Measurements from ENCODE around the gene STXBP1. TPM values are rescaled to one million over a fixed set of nuclear protein-coding genes. Genes with fewer than 3 reads are reported as not detected.

STXBP1 gene
- total RNA-seq, 1 donor from 2014 or later = 10.6 TPM

DNA sequence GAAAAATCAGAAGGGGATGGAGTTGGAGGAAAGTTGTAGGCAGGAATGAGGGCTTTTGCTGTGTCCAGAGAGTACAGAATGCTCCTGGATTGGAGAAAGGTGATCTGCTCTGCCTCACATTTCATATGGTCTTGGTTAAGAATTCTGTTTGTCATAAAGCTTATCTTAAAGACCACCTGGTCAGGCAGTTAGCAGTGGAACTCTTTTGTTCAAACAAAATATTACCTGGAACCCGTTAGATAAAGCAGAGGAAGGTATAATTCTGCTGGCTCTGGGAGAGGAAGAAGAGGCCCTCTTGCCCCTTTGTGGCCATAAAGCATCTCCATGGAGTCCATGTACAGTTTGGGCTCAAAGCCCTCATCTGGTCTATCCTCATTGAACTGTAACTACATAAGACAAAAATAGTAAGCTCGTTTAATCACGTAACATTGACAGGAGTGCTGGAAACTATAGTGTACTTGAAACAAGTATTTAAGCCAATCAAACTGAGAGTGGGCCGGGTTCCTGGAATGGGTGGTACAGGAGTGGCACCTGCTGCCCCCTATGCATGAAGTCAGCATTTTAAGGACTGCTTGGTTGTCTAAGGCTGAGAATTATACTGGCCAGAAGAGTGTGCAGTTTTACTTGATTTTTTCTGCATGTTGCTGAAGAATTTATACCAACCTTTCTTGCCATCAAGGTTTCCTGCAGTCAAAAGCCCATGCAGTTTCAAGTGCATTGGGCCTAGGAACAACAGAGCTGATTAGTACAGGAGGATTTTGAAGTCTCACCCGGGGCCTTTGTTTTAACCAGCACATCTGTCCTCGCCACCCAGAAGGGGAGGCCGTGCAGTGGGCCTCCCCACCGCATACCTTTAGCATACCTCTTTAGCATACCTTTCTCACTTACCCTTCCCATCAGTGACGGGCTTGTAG, 39.9 kb downstream of the STXBP1 start:
- no peak for DNase-seq (ENCODE audit: low read depth)

DNA sequence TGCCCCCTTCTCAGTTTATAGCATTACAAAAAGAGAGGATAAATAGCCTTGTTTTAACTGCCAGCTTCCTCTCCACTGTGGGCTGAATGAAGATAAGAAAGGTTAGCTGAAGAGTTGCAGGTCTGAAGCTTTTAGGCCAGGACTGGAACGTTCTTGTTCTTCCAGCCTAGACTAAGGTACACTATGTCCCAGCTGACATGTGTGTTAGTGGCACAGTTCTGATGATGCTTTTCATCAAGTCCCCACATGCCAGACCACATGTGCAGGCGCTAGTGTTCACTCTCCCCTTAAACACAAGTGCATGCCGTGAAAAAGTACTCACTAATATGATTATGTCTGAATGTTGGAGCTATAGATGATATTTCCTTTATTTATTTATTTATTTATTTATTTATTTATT, 40.7 kb downstream of the STXBP1 start:
- DNase-seq (ENCODE audit: low read depth) = no peak

DNA sequence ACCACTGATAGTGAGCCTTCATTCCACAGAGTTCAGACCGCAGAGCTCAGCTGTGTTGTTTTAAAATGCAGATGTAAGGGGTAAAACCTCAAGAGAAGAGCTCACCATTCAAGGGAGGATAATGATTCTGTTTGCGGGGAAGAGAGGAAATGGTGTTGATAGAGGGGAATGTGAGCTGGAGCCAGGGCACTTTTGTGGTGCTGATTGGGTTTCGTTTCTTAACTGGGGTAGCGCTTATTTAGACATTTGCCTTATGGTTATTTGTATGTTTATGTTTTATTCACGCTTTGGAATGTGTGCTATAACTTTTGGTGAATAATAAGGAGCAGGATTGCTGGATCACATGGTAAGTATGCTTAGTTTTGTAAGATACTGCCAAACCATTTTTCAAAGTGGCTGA, 42.5 kb downstream of the STXBP1 start:
- no peak for DNase-seq (ENCODE audit: low read depth)

DNA sequence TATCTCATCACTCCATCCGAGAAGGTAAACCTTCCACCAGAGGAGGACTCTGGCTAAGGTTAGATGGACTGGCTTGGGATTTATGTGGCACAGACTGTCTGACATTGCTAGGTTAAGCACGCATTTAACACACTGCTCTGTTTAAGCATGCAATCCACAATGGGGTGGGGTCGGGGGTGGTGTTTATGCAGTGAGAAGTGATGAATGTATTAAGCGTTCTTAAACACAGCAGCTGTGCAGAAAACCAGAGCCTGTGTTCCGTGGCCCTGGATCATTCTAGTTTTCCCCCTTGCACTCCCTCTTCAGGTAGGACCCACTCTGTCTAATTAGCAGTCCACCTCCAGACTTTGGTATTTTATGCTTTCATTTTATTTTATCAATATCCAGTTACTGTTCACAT, 46.4 kb downstream of the STXBP1 start:
- no peak for DNase-seq (ENCODE audit: low read depth)

DNA sequence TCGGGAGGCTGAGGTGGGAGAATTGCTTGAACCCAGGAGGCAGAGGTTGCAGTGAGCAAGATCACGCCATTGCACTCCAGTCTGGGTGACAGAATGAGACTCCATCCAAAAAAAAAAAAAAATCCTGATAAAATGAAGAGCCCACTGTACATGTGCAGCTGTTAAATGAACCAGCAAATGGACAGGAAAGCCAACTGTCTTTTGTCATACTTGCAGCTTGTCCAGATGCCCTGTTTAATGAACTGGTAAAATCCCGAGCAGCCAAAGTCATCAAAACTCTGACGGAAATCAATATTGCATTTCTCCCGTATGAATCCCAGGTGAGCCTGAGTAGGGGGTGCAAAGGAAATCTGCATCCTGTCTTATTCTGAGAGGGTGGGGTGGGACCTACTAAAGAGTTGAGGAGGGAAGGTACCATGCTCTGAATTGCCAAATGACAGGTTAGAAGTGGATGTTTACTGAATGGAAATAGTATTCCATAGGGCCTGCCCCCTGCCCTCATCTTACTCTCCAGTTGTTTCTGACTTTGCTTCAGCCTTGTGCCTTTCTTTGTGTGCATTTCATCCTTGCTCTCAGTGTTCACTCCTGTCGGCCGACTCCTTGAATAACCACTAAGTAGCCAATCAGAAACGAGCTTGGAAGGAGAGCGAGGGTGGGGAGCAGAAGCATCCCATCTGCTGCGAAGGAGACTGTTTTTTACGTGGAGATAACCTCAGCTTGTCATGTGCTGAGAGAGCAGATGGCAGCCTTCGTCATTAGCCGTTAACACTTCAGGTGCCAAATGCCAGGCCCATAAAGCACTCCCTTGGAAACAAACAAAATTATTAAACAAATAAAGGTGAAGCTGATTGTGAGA, 49.0 kb downstream of the STXBP1 start:
- DNase-seq (ENCODE audit: low read depth) = peak; percentile 67

DNA sequence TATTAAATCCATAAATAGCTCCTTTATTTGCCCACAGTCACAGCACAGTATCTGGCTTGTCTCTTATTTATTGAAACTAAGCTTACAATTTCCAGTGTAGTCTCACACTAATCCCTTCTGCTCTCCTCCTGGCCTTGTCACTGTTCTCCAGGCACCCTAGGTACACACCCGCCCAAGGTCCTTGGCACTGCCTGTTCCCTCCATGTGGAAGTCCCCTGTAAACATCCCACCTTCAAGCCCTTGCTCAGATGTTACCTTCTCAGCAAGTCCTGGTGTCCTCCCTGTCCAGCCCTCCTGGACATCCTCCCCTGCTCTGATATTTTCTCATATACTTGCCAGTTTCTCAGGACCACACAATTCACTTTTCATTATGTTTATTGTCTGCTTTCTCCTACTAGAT, 50.5 kb downstream of the STXBP1 start:
- no peak for DNase-seq (ENCODE audit: low read depth)

DNA sequence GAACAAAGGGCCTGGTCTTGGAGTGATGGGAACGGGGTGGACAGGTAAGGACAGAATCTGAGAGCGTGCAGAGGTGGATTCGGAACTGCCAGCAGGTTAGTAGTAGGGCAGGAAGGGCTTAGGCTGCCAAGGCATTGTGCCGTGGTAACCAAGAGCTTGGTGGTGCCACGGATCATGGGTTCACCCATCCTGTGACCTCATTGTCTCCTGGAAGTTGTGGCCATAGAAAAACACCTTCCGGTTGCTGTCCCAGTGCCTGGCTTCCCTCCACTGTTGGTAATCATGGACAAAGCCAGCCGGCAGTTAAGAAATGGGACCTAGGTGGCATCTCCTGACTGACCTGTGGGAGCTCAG, 52.2 kb downstream of the STXBP1 start:
- DNase-seq (ENCODE audit: low read depth) = no peak

GRCh38 chr9:127664678-127665507, 52.8 kb downstream of the STXBP1 start:
- DNase-seq (ENCODE audit: low read depth) = peak; percentile 51

DNA sequence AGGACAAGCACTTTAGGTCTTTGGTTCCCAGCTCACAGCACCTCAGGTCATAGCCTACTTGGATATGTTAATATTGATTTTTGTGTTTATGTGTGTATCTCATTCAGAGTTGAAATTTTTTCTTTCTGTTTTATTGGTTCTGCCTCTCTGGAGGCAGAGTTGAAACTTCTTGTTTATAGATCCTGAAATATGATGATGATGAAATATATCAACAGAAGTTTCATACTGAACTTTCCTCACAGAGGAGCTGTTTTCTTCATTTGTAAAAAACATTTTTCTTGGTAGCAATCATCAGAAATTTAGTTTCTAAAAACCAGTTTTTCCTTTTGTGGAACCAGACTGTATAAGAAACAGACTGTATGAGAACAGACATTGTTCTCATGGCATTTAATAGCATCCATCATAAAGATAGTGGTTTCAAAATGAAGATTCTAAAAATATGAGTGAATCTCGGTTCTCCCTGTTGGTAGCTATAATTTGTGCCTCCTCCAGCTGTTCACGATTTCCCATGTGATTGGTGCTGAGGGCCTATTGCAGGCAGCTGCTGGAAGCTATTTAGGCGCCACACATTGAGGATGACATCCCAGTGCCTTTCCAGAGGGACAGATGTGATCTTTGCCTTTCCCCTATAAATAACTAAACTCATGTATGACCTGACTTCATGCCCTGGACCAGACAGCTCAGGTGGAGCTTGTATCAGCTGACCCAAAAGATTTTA, 55.2 kb downstream of the STXBP1 start:
- no peak for DNase-seq (ENCODE audit: low read depth)

GRCh38 chr9:127667906-127668305, 55.8 kb downstream of the STXBP1 start:
- no peak for DNase-seq (ENCODE audit: low read depth)

DNA sequence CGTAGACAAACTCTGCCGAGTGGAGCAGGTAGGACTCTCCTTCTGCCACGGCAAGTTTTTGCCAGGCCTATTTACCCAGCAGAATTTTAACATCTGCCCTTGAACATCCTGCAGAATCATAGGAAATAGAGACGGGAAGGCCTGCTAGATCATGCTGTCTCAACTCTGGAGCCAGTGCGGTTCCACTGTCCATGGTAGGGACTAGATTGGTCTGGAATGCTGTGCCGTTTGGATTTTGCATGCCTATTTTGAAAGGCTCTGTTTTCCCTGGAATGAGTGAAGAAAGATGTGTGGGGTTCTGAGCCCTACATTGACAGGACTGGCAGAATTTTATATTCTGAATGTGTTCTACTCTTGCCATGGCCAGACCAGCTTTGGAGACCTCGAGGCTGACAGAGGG, 61.2 kb downstream of the STXBP1 start:
- no peak for DNase-seq (ENCODE audit: low read depth)

- DNase-seq (ENCODE audit: low read depth) = no peak
Measured at GRCh38 chr9:127676638-127677037, 64.6 kb downstream of the STXBP1 start.

- DNase-seq (ENCODE audit: low read depth) = no peak
Measured at GRCh38 chr9:127679506-127679905, 67.4 kb downstream of the STXBP1 start.

- no peak for DNase-seq (ENCODE audit: low read depth)
Measured at GRCh38 chr9:127680226-127680625, 68.1 kb downstream of the STXBP1 start.

GRCh38 chr9:127680846-127681245, 68.8 kb downstream of the STXBP1 start:
- DNase-seq (ENCODE audit: low read depth) = no peak

GRCh38 chr9:127682351-127683136, 70.5 kb downstream of the STXBP1 start:
- DNase-seq (ENCODE audit: low read depth) = peak; percentile 83

DNA sequence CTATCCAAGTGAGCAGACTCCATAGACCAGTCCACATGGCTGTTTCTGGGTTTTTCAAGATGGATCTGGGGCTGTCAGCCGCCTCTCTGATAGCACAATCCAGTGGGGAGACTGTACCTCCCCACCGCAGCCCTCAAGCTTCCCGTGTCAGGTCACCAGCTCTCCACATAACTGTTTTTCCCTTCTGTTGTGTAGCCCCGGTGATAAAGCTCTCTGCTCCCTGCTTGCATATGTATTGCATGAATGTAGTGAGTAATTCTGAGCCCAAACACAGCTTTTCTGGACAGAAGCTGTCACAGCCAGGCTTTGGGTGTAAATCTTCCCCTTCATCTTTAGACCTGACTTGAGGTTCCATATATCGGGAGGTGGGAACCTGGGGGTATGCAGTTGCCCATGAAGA, 71.6 kb downstream of the STXBP1 start:
- no peak for DNase-seq (ENCODE audit: low read depth)

DNA sequence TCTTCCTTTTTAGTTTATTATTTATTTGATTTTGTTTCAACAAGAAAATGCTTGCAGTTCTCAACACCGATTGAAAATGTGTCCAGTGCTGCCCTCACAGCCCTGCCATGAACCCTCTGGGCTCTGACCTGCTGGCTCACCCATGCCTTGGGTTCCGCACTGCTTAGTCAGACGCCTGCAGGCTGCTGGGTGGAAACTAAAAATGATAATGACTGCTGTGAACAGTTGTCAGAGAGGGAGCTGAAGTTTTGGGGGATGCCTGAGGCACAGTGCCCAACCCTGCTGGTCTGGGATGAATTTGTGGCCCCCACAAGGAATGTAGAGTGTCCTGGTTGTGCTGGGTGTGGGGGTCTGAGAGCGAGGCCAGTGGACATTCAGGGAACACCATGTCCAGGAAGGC, 72.5 kb downstream of the STXBP1 start:
- DNase-seq (ENCODE audit: low read depth) = peak; percentile 92

- DNase-seq (ENCODE audit: low read depth) = no peak
Measured at GRCh38 chr9:127686461-127687393, 74.7 kb downstream of the STXBP1 start.

Measured in myocyte (in vitro differentiated cells).